SHP77 treated with DMSO at 0.1 percent for 48 hours (cell line): Measurements from ENCODE around the gene KCNIP4.
"Not testable (repeated sequence)": the region's sequence is repeated elsewhere in the genome, so short reads cannot be mapped to it uniquely, and the experiment has no call there.

Experiments
- DNase-seq: peaks from one replicate; lab custom pipeline; 2025; lab: John Stamatoyannopoulos, UW

KCNIP4 gene

GRCh38 chr4:20746000-20746399 lies 1202.6 kb downstream of the KCNIP4 start:
- not testable (repeated sequence) for DNase-seq

- no peak for DNase-seq
These were observed 1212.6 kb downstream of the KCNIP4 start for GRCh38 chr4:20735931-20736330.

- no peak for DNase-seq
These were observed 1223.7 kb downstream of the KCNIP4 start for GRCh38 chr4:20724915-20725314.

GRCh38 chr4:20723463-20723862 lies 1225.1 kb downstream of the KCNIP4 start:
- no peak for DNase-seq

GRCh38 chr4:20723019-20723418 lies 1225.6 kb downstream of the KCNIP4 start:
- no peak for DNase-seq

- DNase-seq: no peak
These were observed 1237.2 kb downstream of the KCNIP4 start for GRCh38 chr4:20711335-20711734.

- peak; percentile 63 for DNase-seq
These were observed 1248.4 kb downstream of the KCNIP4 start, which contains the start of gene PACRGL for GRCh38 chr4:20700007-20700761. Gene PACRGL, plus strand, starts transcription at chr4:20700458. Its CDS starts 4,024 bp downstream, at chr4:20704482.

GRCh38 chr4:20698820-20699219 lies 1249.8 kb downstream of the KCNIP4 start:
- no peak for DNase-seq

GRCh38 chr4:20698382-20698781 lies 1250.2 kb downstream of the KCNIP4 start:
- DNase-seq: no peak

- no peak for DNase-seq
These were observed 1251.8 kb downstream of the KCNIP4 start for GRCh38 chr4:20696815-20697214.

GRCh38 chr4:20687864-20688263 lies 1260.7 kb downstream of the KCNIP4 start:
- DNase-seq: no peak

- DNase-seq: no peak
These were observed 1263.5 kb downstream of the KCNIP4 start for GRCh38 chr4:20684852-20685763.

- DNase-seq: no peak
These were observed 1264.8 kb downstream of the KCNIP4 start for GRCh38 chr4:20683766-20684165.

GRCh38 chr4:20682853-20683252 lies 1265.7 kb downstream of the KCNIP4 start:
- DNase-seq: no peak

- DNase-seq: no peak
These were observed 1267.3 kb downstream of the KCNIP4 start for GRCh38 chr4:20681271-20681670.

- DNase-seq: no peak
These were observed 1267.8 kb downstream of the KCNIP4 start for GRCh38 chr4:20680736-20681135.

GRCh38 chr4:20679951-20680350 lies 1268.6 kb downstream of the KCNIP4 start:
- no peak for DNase-seq
